GM18907 (cell line): ENCODE measurements around the gene NTRK2.

Source experiments
- ATAC-seq: cut with Tn5 transposase; IDR thresholded peaks from one replicate; pipeline ENCODE4 v1.9.1; 2021; ENCODE audit warnings: mild to moderate bottlenecking, moderate library complexity; ENCODE audit not compliant: unreplicated experiment

The NTRK2 gene

GRCh38 chr9:84669288-84670137 is at the start of gene NTRK2:
TSS of gene NTRK2 (plus strand) at chr9:84669729. CDS start at chr9:84670749, 1,020 bp downstream.
- peak; percentile 48 for ATAC-seq

GRCh38 chr9:84620338-84620737 is 49.2 kb upstream of the NTRK2 start:
- ATAC-seq: no peak

DNA sequence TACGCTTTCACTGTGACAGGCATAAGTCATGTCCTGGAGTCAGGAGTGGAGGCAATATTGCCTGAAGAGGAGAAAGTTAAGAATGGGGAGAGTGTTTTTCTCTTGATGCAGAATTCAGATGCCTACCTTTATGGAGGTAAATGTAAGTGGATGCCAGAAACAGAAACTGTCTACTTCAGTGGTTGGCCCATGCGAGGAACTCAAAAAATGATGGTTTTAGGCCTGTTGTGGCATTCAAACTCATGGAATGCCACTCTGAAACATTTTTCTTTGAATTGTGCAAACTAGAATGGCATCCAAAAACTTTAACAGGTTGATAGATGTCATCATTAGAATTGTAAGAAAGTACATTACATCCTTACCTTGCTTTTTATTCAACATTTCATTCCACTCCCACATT is 47.7 kb upstream of the NTRK2 start:
- ATAC-seq: no peak

DNA sequence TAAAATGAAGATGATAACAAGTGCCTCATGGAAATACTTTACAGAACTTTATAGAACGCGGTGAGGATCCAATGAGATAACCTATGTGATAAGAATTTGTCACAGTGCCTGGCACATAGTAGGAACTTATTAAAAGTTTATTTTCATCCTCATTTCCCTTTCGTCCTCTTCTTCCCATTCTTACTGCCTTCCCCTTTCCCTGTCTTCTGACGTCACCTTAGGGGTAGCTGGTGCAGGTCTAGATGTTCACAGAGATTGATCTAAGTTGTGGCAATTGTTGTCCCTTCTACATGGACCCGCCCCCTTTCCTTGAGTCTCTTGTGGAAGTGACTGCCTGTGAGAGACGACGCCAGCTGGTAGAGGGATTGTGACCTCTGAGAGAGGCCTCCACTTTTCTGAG is 46.5 kb upstream of the NTRK2 start:
- no peak for ATAC-seq

DNA sequence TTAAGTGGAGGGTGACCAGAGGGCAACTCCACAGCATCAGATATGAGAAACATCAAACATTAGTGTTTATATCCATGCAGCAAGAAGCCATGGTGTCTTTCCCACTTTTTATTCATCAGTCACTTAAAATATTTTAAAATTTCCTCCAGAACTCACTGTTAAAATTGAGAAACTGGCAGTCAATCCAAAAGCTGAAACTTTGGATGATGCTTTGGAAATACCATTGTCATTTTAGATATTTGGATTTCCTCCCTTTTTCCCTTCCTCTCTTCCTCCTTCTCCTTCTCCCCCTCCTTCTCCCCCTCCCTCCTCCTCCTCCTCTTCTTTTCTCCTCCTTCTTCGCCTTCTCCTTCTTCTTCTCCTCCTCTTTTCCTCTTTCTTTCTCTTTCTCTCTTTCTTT is 33.1 kb upstream of the NTRK2 start:
- no peak for ATAC-seq

GRCh38 chr9:84642553-84643141 is 26.9 kb upstream of the NTRK2 start:
- ATAC-seq: no peak

GRCh38 chr9:84647699-84648098 is 21.8 kb upstream of the NTRK2 start:
- no peak for ATAC-seq

DNA sequence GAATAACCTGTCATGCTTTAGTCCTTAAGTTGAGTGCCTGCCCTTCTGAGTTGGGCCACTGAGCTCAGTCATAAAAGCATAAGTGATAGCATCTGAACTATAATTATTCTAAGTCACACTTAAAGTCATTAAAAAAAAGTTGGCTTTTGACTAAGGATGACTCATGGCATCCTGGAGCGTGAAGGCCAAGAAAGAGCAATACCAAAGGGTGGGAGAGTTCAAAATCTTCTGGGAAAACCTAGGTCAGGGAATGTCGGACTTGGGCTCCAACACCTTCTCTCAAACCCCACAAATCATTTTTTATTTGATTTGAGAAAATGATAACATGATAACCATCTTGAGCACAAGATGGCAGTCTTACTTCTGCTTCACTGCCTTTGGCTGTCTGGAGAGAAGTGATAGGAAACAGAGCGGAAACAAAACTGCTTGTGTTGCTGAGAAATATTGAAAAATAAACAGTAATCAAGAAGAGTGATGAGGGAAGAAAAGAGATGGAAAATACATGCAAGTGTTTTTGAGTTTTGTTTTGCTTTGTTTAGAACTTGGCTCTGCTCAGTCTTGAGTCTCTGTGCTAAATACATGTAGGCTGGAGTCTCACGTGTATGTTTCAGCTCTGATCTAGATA is 16.9 kb upstream of the NTRK2 start:
- ATAC-seq: no peak

GRCh38 chr9:84655447-84655846 is 14.1 kb upstream of the NTRK2 start:
- ATAC-seq: no peak

- ATAC-seq: no peak
These were observed 10.2 kb upstream of the NTRK2 start for GRCh38 chr9:84659313-84659712.

DNA sequence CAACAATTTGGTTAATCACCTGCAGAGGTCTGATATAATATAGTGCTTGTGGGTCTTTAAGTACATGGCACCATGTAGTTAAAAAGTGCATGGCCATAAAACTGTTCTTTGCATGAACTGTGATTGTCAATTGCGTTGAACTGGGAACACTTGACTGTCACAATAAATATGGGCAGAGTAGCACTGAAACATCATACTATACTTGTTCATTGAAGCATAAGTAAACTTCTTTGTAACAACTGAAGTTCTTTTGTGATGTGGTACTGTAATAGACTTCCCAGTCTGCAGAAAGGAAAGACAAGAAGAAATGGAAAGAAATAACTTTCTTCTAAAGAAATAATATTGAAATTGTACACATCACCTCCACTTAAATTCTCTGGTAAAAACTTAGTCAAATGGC is 9.8 kb upstream of the NTRK2 start:
- no peak for ATAC-seq

GRCh38 chr9:84667571-84668195 is 1.8 kb upstream of the NTRK2 start:
- ATAC-seq: peak; percentile 37

DNA sequence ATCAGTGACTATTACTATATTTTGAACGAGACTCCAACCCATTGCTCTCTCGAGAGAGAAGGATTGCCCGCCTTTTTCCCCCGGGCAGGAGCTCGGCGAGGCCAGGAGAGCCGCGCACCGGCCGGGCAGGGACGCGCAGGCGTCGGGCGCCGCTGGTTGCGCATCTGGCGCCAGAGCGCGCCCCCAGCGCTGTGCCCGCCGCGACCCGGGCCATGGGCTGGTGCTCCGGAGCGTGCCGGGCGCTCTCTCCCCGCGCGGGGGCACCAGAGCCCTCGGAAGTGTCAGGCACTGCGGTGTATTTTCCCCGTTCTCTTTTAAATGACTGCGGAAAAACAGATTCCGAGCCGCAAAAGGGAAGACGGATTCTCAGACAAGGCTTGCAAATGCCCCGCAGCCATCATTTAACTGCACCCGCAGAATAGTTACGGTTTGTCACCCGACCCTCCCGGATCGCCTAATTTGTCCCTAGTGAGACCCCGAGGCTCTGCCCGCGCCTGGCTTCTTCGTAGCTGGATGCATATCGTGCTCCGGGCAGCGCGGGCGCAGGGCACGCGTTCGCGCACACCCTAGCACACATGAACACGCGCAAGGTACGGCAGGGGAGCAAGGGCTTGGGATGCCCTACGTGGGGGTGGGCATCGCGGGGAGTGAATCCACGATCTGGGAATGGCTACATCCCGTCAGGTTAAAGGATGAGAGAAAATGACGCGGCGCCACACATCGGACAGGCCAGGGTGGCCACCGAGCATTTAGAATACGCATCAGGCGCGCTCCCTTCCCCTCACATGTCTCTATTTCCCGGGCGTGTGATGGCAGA is 1.1 kb upstream of the NTRK2 start:
- peak; percentile 81 for ATAC-seq

DNA sequence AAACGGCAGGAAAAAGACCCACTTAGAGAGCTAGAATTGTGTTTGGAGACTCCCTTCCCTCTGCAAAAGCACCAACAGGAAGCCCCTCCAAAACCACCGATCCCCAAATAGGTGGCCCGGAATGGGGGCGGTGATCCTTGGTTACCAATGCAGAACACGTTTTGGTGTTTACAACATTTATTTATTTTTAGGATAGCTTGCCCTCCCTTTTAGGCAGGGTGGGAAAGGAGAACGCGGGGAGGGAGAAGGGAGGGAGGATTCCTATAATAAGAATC is 579 bp upstream of the NTRK2 start:
- no peak for ATAC-seq

- ATAC-seq: no peak
These were observed 861 bp downstream of the NTRK2 start for GRCh38 chr9:84670138-84671041.

GRCh38 chr9:84671586-84672521 is 2.3 kb downstream of the NTRK2 start:
- ATAC-seq: no peak

DNA sequence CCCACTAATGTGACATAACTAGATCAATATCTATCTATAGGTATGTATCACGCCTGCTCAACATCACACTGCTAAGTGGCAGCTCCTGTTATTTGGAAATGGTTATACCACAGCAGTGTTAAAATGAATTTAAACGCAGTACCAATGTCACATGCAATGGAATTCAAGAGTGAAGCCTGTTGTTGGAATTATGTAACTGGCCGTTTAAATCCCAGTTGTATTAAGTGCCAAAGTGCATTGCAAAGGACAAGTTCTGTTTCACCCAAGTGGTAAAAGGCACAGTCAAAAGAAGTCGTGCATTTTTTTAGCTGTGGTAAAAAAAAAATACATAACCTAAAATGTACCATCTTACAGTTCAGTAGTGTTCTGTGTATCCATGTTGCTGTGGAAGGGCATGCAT is 4.3 kb downstream of the NTRK2 start:
- no peak for ATAC-seq

- no peak for ATAC-seq
These were observed 7.6 kb downstream of the NTRK2 start for GRCh38 chr9:84677080-84677479.

GRCh38 chr9:84679571-84679970 is 10.0 kb downstream of the NTRK2 start:
- no peak for ATAC-seq
